HG03064 (cell line): ENCODE data around the gene KANSL3.
A peak's percentile ranks its signal among the peaks of the same experiment; 100 is the strongest.
"Not testable (repeated sequence)": the region's sequence is repeated elsewhere in the genome, so short reads cannot be mapped to it uniquely, and the experiment has no call there.

Experiments used
- ATAC-seq: cut with Tn5 transposase; IDR thresholded peaks from one replicate; pipeline ENCODE4 v1.9.1; 2021; ENCODE audit warnings: low read depth; ENCODE audit not compliant: unreplicated experiment

Gene KANSL3

GRCh38 chr2:96638144-96639121 is at the start of gene KANSL3:
Gene KANSL3 (minus strand): TSS chr2:96638312. CDS start chr2:96637135, 1,177 bp downstream.
- ATAC-seq = peak; percentile 55

GRCh38 chr2:96687266-96687665 is 49.2 kb upstream of the KANSL3 start:
- no peak for ATAC-seq

- ATAC-seq = no peak
Observed at GRCh38 chr2:96685577-96686459, 47.7 kb upstream of the KANSL3 start.

- no peak for ATAC-seq
Observed at GRCh38 chr2:96684883-96685576, 46.9 kb upstream of the KANSL3 start.

- no peak for ATAC-seq
Observed at GRCh38 chr2:96683972-96684820, 46.1 kb upstream of the KANSL3 start.

- no peak for ATAC-seq
Observed at GRCh38 chr2:96683307-96683706, 45.2 kb upstream of the KANSL3 start.

- no peak for ATAC-seq
Observed at GRCh38 chr2:96681540-96681939, 43.4 kb upstream of the KANSL3 start.

- ATAC-seq = no peak
Observed at GRCh38 chr2:96680561-96681141, 42.5 kb upstream of the KANSL3 start.

- ATAC-seq = no peak
Observed at GRCh38 chr2:96679848-96680247, 41.7 kb upstream of the KANSL3 start.

- no peak for ATAC-seq
Observed at GRCh38 chr2:96669539-96670215, 31.6 kb upstream of the KANSL3 start.

GRCh38 chr2:96668771-96669170 is 30.7 kb upstream of the KANSL3 start:
- no peak for ATAC-seq

GRCh38 chr2:96665717-96666116 is 27.6 kb upstream of the KANSL3 start:
- ATAC-seq = not testable (repeated sequence)

GRCh38 chr2:96665083-96665569 is 27.0 kb upstream of the KANSL3 start:
- no peak for ATAC-seq

GRCh38 chr2:96664366-96664925 is 26.3 kb upstream of the KANSL3 start:
- ATAC-seq = no peak

GRCh38 chr2:96663829-96664228 is 25.7 kb upstream of the KANSL3 start:
- no peak for ATAC-seq

- ATAC-seq = no peak
Observed at GRCh38 chr2:96663177-96663576, 25.1 kb upstream of the KANSL3 start.

- no peak for ATAC-seq
Observed at GRCh38 chr2:96662360-96662759, 24.2 kb upstream of the KANSL3 start.

GRCh38 chr2:96661324-96661723 is 23.2 kb upstream of the KANSL3 start:
- ATAC-seq = no peak
